ENCODE results near the gene AMBRA1.

The AMBRA1 gene

DNA sequence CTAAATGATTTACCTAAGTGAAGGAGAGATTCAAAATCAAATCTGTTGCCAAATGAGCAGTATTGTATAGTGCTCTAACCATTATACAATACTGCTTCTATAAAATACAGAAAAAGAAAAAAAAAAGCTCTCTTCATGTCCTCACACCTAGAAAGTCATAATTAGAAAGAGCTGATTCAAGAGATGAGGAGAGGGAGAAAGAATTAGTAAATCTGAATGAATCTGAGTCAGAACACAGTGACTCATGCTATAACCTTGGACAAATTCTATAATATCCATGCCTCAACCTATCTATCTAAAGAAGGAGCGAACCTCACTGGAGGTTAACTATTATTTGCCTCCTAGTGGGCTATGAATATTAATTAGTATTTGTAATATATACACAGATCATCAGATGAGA lies 29.4 kb downstream of the AMBRA1 start:
- no peak for DNase-seq

DNA sequence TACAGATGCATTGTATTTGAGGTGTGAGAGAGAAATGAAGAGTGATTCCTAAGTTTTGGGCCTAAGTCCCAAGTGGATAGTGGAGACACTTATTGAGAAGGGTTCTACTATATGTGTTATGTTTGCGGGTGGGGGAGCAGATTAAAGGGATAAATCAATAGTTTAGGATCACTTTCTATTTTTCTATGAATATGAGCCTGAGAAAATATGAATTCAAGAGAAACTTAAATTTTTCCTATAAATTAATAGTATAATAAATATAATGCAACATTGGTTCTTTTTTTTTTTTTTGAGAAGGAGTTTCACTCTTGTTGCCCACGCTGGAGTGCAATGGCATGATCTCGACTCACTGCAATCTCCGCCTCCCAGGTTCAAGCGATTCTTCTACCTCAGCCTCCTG lies 31.3 kb downstream of the AMBRA1 start:
- no peak for DNase-seq

DNA sequence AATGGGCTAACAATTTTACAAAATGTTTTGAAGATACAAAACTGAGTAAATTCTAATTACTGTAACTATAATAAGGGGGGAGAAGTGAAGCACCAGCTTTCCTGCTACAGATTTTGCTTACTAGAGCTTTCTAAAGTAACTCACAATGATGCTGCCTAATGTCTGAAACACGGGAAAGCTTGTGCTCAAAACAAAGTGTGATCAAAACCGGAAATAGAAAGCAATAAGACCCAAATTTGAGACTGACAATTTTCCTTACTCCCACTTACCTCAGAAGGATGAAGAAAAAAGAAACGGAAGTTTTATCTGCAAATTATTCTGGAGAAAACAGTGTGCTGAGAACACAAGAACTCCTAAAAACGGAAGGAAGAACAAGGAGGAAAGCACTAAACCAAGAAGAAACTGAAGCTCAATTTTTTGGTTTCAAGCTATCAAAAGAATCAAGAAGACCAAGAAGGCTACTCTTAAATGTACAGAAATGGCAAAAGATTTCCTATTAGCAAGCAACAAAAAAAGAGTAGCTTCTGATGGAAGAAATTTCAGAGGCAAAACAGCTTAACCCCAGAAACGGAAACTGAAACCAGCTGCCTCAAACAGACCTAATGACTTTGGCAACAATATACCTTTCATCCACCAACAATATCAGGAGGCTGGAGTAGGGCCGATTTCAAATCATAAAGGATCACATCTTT lies 33.4 kb downstream of the AMBRA1 start:
- DNase-seq: peak in 3 of 6 experiments; percentile 6 to 37 (median 8)

DNA sequence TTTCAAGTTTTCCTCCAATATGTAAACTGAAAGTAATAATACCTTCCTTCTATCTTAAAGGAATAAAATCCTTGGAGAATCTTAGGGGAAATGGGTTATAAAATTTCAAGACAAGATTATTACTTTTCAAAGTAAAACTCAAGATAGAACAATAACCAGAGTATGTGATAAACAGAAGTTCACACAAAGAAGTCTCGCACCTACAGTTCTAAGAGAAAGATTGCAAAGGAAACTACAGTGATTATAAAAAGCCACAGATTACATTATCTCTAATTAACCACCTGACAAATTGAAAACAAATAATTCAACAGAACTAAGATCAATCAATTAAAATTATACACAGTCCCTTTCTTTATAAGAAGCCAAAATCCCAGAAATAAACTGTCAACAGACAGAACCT lies 34.0 kb downstream of the AMBRA1 start:
- no peak for DNase-seq

DNA sequence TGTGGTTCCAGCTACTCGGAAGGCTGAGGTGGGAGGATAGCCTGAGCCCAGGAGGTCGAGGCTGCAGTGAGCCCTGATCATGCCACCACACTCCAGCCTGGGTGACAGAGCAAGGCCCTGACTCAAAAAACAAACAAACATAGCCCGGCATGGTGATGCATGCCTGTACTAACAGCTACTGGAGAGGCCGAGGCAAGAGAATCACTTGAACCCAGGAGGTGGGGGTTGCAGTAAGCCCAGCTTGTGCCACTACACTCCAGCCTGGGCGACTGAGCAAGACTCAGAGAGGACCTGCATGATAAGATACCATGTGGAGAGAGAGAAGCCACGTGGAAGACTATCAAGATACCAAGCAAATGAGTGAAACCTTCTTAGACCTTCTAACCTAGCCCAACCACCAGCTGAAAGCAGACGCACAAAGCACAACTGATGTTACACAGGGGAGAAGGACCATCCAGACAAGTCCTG lies 36.1 kb downstream of the AMBRA1 start:
- no peak for DNase-seq

DNA sequence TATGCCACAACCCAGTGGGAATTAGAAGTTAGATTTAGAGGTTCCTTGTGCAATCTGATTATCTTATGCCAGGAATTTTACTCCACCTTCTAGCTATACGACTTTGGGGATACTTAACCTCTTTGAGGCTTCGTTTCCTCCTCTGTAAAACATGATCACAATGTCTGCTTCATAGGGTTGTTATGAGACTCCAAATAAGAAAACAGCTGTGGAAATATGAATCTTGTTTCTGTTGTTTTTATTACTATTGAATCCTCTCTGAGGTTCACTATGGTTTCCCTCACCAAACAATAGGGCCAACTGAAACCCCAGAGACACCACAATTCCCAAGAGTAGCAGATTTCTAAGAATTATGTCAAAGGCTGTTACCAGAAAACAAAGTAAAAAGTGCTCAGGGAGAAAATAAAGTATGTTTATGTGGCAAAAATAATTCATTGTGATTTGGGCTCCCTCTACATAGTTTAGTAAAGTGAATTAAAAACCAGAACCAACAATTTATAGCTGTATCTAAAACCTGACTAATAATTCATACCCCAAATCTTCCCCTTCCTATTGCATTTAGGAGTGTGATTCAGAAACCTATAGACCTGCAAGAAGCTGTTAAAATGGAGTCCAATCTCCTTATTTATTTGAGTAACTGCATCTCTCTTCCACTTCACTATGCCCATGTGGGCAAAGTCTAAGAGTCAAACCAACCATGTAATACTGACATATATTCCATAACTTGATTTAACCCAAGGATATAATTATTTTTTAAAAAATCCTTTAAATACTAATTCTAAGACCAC lies 38.4 kb downstream of the AMBRA1 start:
- DNase-seq: no peak

DNA sequence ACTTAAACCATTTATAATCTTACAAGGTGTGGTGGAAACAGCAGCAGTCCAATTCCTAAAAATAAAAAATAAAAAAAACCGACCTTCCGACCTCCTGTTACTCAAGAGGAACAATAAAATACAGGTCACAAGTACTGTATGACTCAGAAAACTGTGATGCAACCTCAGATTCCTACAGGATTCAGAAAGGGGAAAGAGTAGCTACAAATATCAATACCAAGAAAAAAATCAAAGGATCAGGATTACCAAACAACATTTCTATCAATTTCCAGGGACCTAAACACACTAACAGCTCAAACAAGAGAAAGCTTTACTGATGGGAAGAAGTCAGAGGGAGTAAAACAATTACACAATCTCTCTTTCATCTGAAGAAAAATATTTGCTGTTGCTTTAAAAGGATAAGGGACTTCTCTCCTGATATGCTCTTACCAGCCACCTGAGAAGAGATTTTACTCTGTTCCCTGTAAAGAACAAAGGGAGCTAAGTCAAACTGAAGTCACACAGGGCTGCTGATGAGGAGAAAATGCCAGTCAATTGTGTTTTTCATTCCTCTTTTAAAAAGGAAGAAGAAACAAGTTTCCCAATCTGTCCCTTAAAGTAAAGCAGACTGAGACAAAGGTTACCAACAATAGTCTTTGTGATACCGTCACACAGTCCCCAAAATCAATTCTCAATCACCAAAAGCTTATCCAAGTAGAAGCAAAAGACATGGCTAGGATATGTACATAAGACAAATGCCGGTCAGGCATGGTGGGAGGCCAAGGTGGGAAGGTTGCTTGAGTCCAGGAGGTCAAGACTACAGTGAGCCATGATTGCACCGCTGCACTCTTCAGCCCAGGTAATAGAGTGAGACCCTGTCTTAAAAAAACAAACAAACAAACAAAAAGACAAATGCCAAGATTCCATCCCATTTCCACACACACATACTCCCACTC lies 39.3 kb downstream of the AMBRA1 start:
- DNase-seq: no peak

DNA sequence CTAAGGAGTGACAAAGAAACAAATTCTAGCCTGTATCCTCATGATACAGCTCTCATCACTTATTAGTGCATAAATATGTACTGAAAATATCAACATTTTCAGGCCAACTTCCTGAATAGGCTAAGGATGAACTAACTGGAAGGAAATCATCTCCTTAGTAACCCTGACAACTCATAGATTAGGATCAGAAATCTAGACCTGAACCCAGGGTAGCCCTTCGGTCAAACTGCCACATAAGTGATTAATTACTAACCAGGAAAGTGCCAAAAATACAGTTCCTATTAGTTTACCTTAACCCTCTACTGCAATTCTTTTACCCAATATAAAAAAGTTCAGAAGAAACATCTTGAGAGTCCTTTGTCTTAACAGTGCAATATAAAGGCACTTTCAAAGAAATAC lies 40.0 kb downstream of the AMBRA1 start:
- DNase-seq: no peak

DNA sequence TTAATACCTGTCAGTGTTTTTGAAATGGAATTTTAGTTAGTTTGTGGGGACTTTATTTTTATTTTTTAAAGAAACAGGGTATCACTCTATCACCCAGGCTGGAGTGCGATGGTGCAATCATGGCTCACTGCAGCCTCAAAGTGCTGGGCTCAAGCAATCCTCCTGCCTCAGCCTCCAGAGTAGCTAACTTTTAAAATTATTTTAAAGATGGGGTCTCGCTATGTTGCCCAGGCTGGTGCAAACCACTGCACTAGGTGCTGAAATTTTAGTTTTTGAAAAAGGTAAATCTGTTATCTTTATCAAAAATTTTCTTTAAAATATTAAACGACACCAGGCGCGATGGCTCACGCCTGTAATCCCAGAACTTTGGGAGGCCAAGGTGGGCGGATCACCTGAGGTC lies 42.6 kb downstream of the AMBRA1 start:
- DNase-seq: no peak

DNA sequence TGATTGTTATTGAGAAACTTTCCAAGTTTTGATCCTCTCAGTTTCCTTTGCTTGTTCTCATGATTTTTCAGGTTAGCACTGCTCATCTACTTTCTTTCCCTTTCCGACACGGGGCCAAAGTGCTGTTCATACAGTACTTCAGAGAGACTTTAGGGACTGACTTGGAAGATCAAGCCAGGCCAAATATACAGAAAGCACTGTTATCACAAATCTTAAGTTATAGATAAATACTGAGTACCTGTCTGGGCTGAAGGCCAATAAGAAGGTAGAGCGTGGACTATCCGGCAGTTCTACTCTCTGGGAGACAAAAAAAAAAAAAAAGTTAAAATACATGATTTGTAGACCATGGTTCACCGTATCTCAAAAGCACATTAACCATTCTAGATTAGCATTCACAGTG lies 46.2 kb downstream of the AMBRA1 start:
- DNase-seq: no peak

DNA sequence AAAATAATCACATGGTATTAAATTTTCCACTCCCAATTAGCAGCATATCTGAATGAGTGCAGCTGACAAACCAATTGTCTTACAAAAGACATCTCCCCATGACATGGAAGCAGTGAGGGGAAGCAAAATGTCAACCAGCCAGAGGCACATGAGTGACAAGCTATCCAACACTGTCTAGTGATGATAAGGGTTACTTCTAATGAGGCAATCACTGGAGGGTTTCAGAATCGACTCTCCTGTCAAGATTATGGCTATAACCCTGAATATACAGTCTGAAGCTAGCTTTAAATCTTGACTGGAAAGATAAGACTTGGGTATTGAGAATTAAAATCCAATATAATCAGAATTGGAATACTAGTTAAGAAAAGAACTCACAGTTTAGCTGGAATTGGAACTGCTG lies 50.3 kb downstream of the AMBRA1 start:
- DNase-seq: no peak

DNA sequence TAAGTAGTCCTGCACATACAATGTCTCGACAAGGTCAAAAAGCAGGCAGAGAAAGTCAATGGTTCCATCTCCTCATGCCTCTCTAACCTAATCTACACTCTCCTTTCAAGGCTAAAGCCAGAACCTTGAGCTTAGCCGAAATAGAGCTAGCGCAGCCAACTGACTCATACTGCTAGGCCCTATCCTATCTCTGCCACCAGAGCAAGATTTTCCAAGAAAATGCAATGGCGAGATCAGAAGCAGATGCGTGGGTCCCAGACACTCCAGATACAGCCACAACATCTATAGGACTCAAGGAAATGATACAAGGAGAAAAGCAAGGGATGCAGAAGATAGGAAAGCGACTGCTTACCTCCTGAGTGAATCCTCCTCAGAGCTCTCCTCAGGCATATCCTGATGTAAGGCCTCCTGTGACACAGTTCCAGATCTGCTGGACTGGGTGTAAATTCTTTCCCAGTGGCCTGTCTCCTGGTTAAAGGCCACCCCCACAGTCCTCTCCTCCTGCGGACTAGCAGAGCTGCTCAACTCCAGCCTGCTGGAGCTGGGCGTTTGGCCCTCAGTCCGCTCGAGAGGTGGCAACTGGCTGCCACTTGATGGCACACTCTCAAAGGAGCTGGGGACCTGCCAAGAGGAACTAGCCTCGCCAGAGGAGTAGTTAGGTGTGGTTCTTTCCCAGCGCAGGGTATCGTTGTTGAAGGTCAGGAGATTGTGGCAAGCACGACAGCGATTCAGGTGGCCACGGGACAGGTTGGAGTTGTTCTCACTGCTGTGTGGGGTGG lies 52.0 kb downstream of the AMBRA1 start:
- DNase-seq: no peak

DNA sequence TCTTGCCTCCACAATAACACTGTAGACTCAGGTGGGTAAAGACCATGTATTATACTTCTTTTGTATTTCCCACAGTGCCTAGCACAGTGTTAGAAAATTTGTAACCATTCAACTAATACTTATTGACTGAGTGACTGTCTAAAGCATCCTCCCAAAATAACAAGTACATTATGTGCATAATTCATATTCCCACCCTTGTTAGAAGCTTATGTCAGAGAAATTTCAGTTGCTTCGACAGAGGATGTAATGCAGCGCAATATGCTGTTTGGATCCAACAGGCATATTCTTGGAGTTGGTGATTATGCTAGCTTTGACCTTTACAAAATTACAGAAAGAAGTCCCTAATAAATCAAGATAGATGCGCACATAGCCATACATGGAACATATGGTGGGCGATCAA lies 53.0 kb downstream of the AMBRA1 start:
- DNase-seq: no peak

DNA sequence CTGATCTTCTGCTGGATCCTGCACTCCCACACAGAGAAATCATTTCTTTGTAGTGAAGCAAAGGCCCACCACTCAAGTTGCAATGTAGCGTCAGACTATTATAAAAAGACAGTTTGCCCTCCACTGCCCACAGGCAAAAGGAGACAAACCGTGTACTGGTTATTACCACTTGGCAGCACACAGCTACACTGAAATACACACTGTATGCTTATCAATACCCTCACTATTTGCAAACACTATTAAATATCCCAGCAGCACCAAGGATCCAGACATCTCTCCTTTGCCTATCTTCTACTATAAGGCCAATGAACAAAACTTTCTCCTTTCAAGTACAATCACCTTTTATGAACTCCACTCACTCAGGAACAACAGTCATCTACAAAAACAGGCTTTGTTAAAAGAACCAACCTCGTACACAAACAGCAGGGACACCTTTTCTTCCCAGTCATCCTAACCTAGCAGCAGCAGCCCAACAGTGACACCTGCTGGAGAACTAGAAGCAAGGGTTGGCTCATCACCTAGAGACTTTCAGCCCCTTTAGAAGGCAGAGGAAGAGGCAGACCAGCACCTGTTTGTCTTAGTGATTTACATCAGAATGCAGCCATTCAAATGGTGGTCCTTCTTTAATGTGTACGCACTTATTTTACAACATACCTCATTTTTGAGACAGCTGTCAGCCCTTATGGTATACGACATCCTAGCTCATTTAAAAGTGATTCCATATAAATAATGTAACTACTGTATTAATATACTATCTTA lies 56.1 kb downstream of the AMBRA1 start:
- peak; percentile 20 to 71 (median 45) for DNase-seq

DNA sequence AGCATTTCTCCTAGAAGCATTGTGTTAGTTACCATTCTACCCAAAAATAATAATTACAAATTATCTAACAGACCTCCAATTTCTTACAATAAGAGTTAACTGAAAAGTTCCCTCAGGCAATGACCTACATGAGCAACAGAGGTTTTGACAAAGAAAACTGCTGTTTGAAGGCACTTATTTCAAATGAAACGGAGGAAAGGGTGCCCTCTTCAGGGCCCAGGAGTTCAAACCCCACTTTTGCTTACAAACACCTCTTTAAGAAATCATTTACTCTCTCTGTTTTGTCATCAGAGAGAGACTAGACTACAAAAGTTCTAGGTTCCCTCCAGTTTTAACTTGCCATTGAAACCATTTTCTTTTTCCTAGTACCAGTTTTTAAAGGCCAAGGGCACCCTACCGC lies 56.7 kb downstream of the AMBRA1 start:
- DNase-seq: no peak

DNA sequence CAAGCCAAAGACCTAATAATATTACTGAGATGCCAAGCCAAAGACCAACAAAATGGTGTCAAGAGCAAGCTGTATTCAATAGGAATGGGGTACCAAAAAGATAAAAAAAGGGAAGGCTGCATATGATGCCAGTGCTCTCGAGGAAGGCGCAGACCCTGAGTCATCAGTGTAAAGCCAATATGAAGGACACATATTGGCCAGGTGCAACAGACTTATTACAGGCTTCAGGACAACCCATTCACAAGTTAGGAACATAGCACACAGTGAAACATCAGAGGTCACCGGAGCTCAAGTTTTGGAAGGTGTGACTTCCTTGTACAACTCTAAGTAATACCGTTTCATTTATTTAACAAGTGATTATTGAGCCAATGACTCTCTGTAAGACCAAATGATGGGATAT lies 58.1 kb downstream of the AMBRA1 start:
- no peak for DNase-seq

DNA sequence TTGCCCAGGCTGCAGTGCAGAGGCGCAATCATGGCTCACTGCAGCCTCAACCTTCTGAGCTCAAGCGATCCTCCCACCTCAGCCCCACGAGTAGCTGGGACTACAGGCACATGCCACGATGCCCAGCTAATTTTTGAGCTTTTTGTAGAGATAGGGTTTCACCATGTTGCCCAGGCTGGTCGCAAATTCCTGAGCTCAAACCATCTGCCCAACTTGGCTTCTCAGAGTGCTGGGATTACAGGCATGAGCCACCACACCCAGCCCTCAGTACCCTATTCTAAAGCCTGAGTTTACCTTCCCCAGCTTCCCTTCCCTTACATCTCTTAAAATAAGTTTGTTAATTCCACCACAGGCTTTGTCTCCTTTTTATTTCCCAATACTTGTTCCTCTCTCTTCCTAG lies 59.1 kb downstream of the AMBRA1 start:
- no peak for DNase-seq

DNA sequence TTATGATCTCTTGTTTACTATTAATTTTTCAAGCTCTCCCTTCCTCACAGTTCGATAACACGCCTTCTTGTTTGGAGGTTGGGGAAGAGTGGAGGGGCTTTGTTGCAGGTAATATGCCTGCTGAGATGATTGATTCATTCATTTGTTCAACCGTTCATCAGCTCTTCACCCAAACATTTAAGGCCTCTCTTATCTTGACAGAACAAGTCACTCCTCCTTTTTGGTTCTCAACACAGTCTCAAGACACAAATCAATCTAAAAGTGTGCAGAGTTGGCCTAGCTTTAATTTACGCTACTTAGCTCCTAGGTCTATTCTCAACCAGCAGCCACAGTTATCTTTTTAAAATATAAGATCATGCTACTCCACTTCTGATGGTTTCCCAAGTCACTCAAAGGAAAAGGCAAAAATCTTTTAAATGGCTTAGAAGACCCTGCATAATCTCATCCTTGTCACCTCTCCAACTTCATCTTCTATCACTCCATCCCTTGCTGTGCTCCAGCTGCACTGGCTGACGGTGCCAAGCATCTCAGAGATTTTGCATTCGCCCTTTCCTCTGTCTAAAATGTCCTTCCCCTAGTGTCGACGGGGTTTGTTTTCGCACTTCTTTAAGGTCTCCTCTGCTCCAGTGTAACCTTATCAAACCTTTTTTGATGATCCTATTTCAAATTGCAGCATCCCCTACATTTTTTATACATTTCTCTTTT lies 60.3 kb downstream of the AMBRA1 start:
- no peak for DNase-seq

DNA sequence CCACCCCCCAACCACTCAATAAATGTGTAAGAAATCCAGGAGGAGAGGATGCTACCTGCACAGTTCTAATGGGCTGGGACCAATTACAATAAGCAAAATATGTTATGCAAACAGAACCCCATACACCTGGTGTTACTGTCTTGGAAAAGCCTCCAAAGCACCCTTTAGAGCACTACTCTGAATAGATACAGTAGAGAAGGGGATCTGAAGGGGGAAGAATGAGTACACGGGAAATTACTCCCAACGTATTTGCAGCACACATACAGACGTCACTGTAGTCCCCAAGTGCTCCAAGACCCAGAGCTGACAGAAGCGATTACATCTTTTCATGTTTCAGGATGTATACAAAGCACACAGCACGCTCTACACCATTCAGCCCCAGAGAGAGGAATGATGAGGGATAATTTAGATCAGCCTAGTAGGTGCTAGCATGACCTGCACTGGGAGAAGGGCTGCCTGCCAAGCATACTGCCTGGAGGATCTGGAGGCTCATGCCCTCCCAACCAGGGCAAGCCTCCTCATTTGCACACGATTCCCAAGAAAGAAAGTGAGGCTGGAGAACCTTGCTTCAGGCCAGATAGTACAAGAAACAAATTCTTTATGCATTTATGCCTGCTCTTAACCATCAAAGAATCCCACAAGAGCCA lies 63.8 kb downstream of the AMBRA1 start:
- no peak for DNase-seq

DNA sequence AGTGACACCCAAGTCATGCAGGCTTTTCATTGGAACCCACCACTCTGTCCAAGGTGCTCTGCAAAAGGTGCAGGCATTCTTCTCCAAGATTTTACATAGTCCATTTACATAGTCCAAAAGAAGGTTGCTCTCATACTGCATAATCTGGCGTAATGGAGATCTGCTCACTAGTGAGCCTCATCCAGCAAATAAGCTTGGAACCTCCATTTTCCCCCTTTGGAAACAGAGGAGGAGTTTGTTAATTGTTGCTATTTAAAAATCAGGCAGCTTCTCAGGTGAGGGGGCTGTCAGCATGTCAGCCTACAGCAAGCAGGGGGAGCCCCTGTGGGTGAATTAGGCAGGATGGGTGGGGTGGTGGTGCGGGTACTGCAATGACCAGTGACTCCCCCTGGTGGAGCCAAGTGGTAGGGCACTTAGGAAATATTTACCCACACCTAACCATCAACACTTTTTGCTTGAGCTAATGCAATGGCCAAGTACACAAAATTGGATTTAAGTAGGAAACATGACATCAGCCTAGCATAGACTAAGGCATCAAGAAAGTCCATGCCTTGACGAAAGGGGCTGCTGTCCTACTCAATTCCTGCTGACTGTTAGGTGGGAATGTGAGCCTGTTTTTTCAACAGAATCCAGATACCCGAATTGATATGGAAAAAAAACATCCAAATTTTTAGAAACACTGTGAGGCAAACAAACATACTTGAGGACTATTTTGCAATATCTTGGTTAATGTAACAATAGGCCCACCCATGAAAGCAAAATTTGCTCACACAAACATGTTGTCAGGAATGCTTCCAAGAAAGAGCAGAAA lies 64.5 kb downstream of the AMBRA1 start:
- DNase-seq: peak; percentile 37 to 73 (median 62)

All from stimulated activated naive CD4-positive, alpha-beta T cell (primary cell).